OCI-LY1 (cell line): Measurements from ENCODE around the gene NPAS3.

Experiments
- H2AFZ ChIP-seq: fragments of 200-600 bp; sonication (generic), shearing (Covaris generic); 2 replicates; pipeline ENCODE4 v1.6.0; 2014; ENCODE audit warnings: antibody characterized with exemption, mild to moderate bottlenecking, low read length
- H3F3A ChIP-seq: fragments of 200-600 bp; sonication (generic), shearing (Covaris generic); 2 replicates; pipeline ENCODE4 v1.6.0; 2014; ENCODE audit warnings: mild to moderate bottlenecking, antibody characterized with exemption, low read length, moderate library complexity; ENCODE audit not compliant: insufficient read depth
- H3K27ac ChIP-seq: fragments of 200-600 bp; sonication (generic); 2 replicates; pipeline ENCODE4 v1.5.1; 2014; ENCODE audit warnings: low read length, mixed run types, mild to moderate bottlenecking, low read depth; ENCODE audit not compliant: poor library complexity, severe bottlenecking
- H3K27me3 ChIP-seq: fragments of 200-600 bp; sonication (generic); 2 replicates; pipeline ENCODE4 v1.6.0; 2014; ENCODE audit warnings: antibody characterized with exemption, mild to moderate bottlenecking, low read length, moderate library complexity; ENCODE audit not compliant: insufficient read depth
- H3K36me3 ChIP-seq: fragments of 200-600 bp; sonication (generic); 2 replicates; pipeline ENCODE4 v1.6.1; 2014; ENCODE audit warnings: mild to moderate bottlenecking, antibody characterized with exemption, low read length, moderate library complexity, mixed read lengths; ENCODE audit not compliant: insufficient read depth
- H3K4me1 ChIP-seq: fragments of 200-600 bp; sonication (generic); 2 replicates; pipeline ENCODE4 v1.5.1; 2014; ENCODE audit warnings: mild to moderate bottlenecking, low read length, moderate library complexity; ENCODE audit not compliant: insufficient read depth, severe bottlenecking
- H3K4me2 ChIP-seq: fragments of 200-600 bp; sonication (generic), shearing (Covaris generic); 2 replicates; pipeline ENCODE4 v1.6.1; 2014; ENCODE audit warnings: low read length
- H3K4me3 ChIP-seq: fragments of 200-600 bp; sonication (generic); 2 replicates; pipeline ENCODE4 v1.5.1; 2014; ENCODE audit warnings: low read length, low read depth, mild to moderate bottlenecking, mixed read lengths; ENCODE audit not compliant: poor library complexity, severe bottlenecking
- H3K79me2 ChIP-seq: fragments of 200-600 bp; shearing (Covaris generic); 2 replicates; pipeline ENCODE4 v1.6.1; 2016; ENCODE audit warnings: mixed run types, low read length, mixed read lengths; ENCODE audit not compliant: insufficient read depth
- H3K9ac ChIP-seq: fragments of 200-600 bp; sonication (generic), shearing (Covaris generic); 2 replicates; pipeline ENCODE4 v1.6.1; 2014; ENCODE audit warnings: mild to moderate bottlenecking, low read length, mixed read lengths
- H3K9me2 ChIP-seq: fragments of 200-600 bp; sonication (generic), shearing (Covaris generic); 2 replicates; pipeline ENCODE4 v1.6.1; 2014; ENCODE audit warnings: low read depth, mild to moderate bottlenecking, low read length, mixed read lengths
- H3K9me3 ChIP-seq: fragments of 200-600 bp; shearing (Covaris generic); 2 replicates; pipeline ENCODE4 v1.6.1; 2014; ENCODE audit warnings: low read length, mixed read lengths
- H4K20me1 ChIP-seq: fragments of 200-600 bp; sonication (generic), shearing (Covaris generic); 2 replicates; pipeline ENCODE4 v1.6.0; 2016; ENCODE audit warnings: mild to moderate bottlenecking, low read length; ENCODE audit not compliant: insufficient read depth
- EZH2 ChIP-seq: fragments of 200-600 bp; sonication (generic), shearing (Covaris generic); IDR thresholded peaks from 2 replicates; pipeline ENCODE4 v1.8.0; 2017; ENCODE audit warnings: borderline replicate concordance, mixed run types, mild to moderate bottlenecking, antibody characterized with exemption, low read length, moderate library complexity, mixed read lengths
- TF ChIP-seq, protein P1 (sequence below): fragments of 200-600 bp; sonication (generic), shearing (Covaris generic); IDR thresholded peaks from 2 replicates; pipeline ENCODE4 v1.5.1; 2017; ENCODE audit warnings: mild to moderate bottlenecking, antibody characterized with exemption, low read length, moderate library complexity, mixed read lengths

The NPAS3 gene

DNA sequence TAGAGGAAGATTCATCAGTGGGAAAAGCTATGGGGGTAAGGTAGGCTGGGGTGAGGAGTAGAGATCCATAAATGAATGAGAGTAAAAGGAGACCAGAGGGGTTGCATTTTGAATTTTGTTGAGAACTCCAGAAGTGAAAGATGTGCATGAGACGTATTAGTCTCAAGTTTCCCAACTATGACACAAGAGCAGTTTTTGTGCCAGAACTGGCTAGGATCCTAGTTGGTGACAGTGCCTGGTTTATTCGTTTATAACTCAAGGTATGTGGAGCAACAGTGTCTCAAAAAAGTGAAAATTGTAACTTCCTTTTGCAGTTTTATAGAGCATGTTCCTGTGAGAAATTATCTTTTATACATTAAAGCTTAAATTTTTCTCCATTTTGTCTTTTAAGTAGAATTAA, 377.0 kb downstream of the NPAS3 start:
- H3K79me2 ChIP-seq, result no peaks in the 10 kb centered on the region
- no peaks in the 10 kb centered on the region for H3K27me3 ChIP-seq
- no peak overlapping the region for H3K27ac ChIP-seq
- no peaks in the 10 kb centered on the region for H4K20me1 ChIP-seq
- no peaks in the 10 kb centered on the region for H3K9me3 ChIP-seq
- no peaks in the 10 kb centered on the region for H3K9me2 ChIP-seq
- H3K36me3 ChIP-seq, result no peaks in the 10 kb centered on the region
- H3K4me1 ChIP-seq, result no peaks in the 10 kb centered on the region
- TF ChIP-seq EZH2, result no peak
- TF ChIP-seq, protein P1, sequence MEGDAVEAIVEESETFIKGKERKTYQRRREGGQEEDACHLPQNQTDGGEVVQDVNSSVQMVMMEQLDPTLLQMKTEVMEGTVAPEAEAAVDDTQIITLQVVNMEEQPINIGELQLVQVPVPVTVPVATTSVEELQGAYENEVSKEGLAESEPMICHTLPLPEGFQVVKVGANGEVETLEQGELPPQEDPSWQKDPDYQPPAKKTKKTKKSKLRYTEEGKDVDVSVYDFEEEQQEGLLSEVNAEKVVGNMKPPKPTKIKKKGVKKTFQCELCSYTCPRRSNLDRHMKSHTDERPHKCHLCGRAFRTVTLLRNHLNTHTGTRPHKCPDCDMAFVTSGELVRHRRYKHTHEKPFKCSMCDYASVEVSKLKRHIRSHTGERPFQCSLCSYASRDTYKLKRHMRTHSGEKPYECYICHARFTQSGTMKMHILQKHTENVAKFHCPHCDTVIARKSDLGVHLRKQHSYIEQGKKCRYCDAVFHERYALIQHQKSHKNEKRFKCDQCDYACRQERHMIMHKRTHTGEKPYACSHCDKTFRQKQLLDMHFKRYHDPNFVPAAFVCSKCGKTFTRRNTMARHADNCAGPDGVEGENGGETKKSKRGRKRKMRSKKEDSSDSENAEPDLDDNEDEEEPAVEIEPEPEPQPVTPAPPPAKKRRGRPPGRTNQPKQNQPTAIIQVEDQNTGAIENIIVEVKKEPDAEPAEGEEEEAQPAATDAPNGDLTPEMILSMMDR, result no peak
- no peak overlapping the region for H3K4me3 ChIP-seq
- no peak overlapping the region for H3K4me2 ChIP-seq
- no peak overlapping the region for H3K9ac ChIP-seq
- no peaks in the 10 kb centered on the region for H3F3A ChIP-seq
- H2AFZ ChIP-seq, result no peak overlapping the region

- H3K9me3 ChIP-seq, result no peaks in the 10 kb centered on the region
- no peak for TF ChIP-seq EZH2
- TF ChIP-seq, protein P1, result no peak
- no peak overlapping the region for H2AFZ ChIP-seq
- no peak overlapping the region for H3K4me2 ChIP-seq
- no peaks in the 10 kb centered on the region for H3K9me2 ChIP-seq
- no peaks in the 10 kb centered on the region for H3K27me3 ChIP-seq
- no peaks in the 10 kb centered on the region for H4K20me1 ChIP-seq
- H3K4me1 ChIP-seq, result no peaks in the 10 kb centered on the region
- no peak overlapping the region for H3K27ac ChIP-seq
- no peaks in the 10 kb centered on the region for H3K79me2 ChIP-seq
- H3K36me3 ChIP-seq, result no peaks in the 10 kb centered on the region
- no peak overlapping the region for H3K4me3 ChIP-seq
- H3F3A ChIP-seq, result no peaks in the 10 kb centered on the region
- H3K9ac ChIP-seq, result no peak overlapping the region
These were observed 379.0 kb downstream of the NPAS3 start for GRCh38 chr14:33317675-33318074.

DNA sequence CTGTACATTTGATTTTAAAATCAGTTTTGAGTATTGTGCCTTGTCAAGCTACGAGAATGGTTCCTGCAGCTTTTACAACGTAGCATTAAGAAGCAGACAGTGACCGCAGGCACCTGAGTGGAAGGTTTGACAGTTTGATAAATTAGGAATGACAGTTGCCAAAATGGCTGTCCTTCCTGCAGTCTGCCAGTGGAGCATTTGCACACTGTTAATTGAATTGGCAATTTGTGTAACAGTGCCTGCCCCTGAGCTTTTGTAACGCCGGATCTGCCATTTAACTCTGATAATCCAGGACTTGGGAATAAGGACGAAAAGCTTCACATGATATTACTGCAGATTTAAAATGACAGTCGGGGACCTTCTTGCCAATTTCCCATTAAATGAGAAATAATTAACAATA, 385.3 kb downstream of the NPAS3 start:
- Histone ChIP-seq H3K4me2 (no peak overlapping the region), H3K4me1 (no peaks in the 10 kb centered on the region), H2AFZ (no peak overlapping the region), H3K9me2 (no peaks in the 10 kb centered on the region), H3K27me3 (no peaks in the 10 kb centered on the region), H3K9me3 (no peaks in the 10 kb centered on the region), H4K20me1 (no peaks in the 10 kb centered on the region), H3K4me3 (no peak overlapping the region), H3K36me3 (no peaks in the 10 kb centered on the region), H3F3A (no peaks in the 10 kb centered on the region), H3K9ac (no peak overlapping the region), H3K27ac (no peak overlapping the region), H3K79me2 (no peaks in the 10 kb centered on the region)
- no peak for TF ChIP-seq EZH2
- TF ChIP-seq, protein P1, result no peak
